GM12878 (cell line): ENCODE results near the gene TYK2. TPM values are rescaled to one million over a fixed set of nuclear protein-coding genes. Genes with fewer than 3 reads are reported as not detected.

ENCODE experiments used
- BACH1 ChIP-seq: fragments of 450-650 bp; IDR thresholded peaks from 2 replicates; pipeline ENCODE4 v1.6.1; 2017; ENCODE audit warnings: mild to moderate bottlenecking, borderline replicate concordance
- CREM ChIP-seq: IDR thresholded peaks from 2 replicates; pipeline ENCODE4 v1.6.1; 2014; ENCODE audit warnings: antibody characterized with exemption, low read depth
- GABPA ChIP-seq: IDR thresholded peaks from 2 replicates; pipeline ENCODE4 v1.6.1; 2014; ENCODE audit warnings: antibody characterized with exemption, low read depth, mild to moderate bottlenecking, inconsistent platforms
- IKZF1 ChIP-seq: fragments of 450-650 bp; conservative IDR thresholded peaks from 2 replicates; pipeline ENCODE4 v1.6.1; 2017; ENCODE audit warnings: antibody characterized with exemption, mild to moderate bottlenecking
- KAT2A ChIP-seq: conservative IDR thresholded peaks from 2 replicates; pipeline ENCODE4 v1.6.1; 2011; ENCODE audit warnings: low read depth, low read length; ENCODE audit not compliant: control insufficient read depth
- NFXL1 ChIP-seq: fragments of 450-650 bp; IDR thresholded peaks from 2 replicates; pipeline ENCODE4 v1.6.1; 2017; ENCODE audit warnings: antibody characterized with exemption, mild to moderate bottlenecking, borderline replicate concordance
- NFYB ChIP-seq: IDR thresholded peaks from 2 replicates; pipeline ENCODE4 v1.6.1; 2011; ENCODE audit warnings: low read depth, mild to moderate bottlenecking, low read length, improper control_type of control experiment, moderate library complexity; ENCODE audit not compliant: insufficient read depth
- RAD51 ChIP-seq: fragments of 450-650 bp; IDR thresholded peaks from 2 replicates; pipeline ENCODE4 v1.6.1; 2016; ENCODE audit warnings: moderate library complexity, mild to moderate bottlenecking, inconsistent platforms
- REST ChIP-seq: IDR thresholded peaks from 2 replicates; pipeline ENCODE4 v1.6.1; 2012; ENCODE audit warnings: mild to moderate bottlenecking, low read depth, low read length
- RFX5 ChIP-seq: IDR thresholded peaks from 2 replicates; pipeline ENCODE4 v1.6.1; 2011; ENCODE audit warnings: low read depth, low read length, improper control_type of control experiment
- SREBF1 ChIP-seq: IDR thresholded peaks from 2 replicates; pipeline ENCODE4 v1.6.1; 2012; ENCODE audit warnings: mild to moderate bottlenecking, low read length
- SUZ12 ChIP-seq: fragments of 200-600 bp; sonication (generic); IDR thresholded peaks from one replicate; pipeline ENCODE4 v1.6.1; 2018; ENCODE audit warnings: antibody characterized with exemption, mild to moderate bottlenecking; ENCODE audit not compliant: unreplicated experiment
- TCF3 ChIP-seq: IDR thresholded peaks from 2 replicates; pipeline ENCODE4 v1.6.1; 2012; ENCODE audit warnings: low read depth, mild to moderate bottlenecking, low read length, borderline replicate concordance; ENCODE audit not compliant: insufficient read depth
- ZNF207 ChIP-seq: fragments of 450-650 bp; IDR thresholded peaks from 2 replicates; pipeline ENCODE4 v1.6.1; 2014; ENCODE audit warnings: antibody characterized with exemption, mild to moderate bottlenecking, borderline replicate concordance
- polyA plus RNA-seq, 11 experiments: library from polyadenylated mRNA; depleted of rRNA in 4 of 11; unstranded in 6 of 11; stranded (reverse) in 5 of 11; fragments of >200 nt; fragmentation: Nextera tagmentation in 4 of 11; fragmentation: Illumina TruSeq in 1 of 11; extraction: Ambion mirVana in 4 of 11; extraction: Trizol in 1 of 11; gene quantifications; 1 replicate in 1 of 11; 2 replicates in 10 of 11; pipeline versions ENCODE4 v1.2.1 to v1.2.3, GENCODE V29; 2011 to 2016; ENCODE audit warnings: inconsistent platforms in 2 of 11, missing spikeins in 2 of 11, low read depth in 1 of 11
- total RNA-seq, 4 experiments: library from RNA; depleted of rRNA in 3 of 4; stranded (reverse); fragments of >200 nt in 3 of 4; fragmentation: Illumina TruSeq in 1 of 4; extraction: Trizol in 1 of 4; gene quantifications; 2 replicates each; pipeline versions ENCODE4 v1.2.1 to v1.2.3, GENCODE V29; 2013 to 2021
- TF ChIP-seq, protein P1 (sequence below): IDR thresholded peaks from 2 replicates; pipeline ENCODE4 v1.6.1; 2011; ENCODE audit warnings: low read depth, low read length, improper control_type of control experiment, borderline replicate concordance
- TF ChIP-seq, protein P2 (sequence below): fragments of 450-650 bp; formaldehyde crosslinking; IDR thresholded peaks from 2 replicates; pipeline ENCODE4 v1.5.0; 2022; ENCODE audit warnings: mild to moderate bottlenecking, missing genetic modification characterization
- TF ChIP-seq, protein P3 (sequence below): fragments of 450-650 bp; IDR thresholded peaks from 2 replicates; pipeline ENCODE4 v1.6.1; 2016; ENCODE audit warnings: mild to moderate bottlenecking, moderate library complexity, borderline replicate concordance

TYK2 gene
- total and polyA plus RNA-seq, 10 of the 15 experiments (the other 5 are each of a cell fraction or from before 2014, with no cell fraction given): 36.4 to 364 (median 179) TPM

DNA sequence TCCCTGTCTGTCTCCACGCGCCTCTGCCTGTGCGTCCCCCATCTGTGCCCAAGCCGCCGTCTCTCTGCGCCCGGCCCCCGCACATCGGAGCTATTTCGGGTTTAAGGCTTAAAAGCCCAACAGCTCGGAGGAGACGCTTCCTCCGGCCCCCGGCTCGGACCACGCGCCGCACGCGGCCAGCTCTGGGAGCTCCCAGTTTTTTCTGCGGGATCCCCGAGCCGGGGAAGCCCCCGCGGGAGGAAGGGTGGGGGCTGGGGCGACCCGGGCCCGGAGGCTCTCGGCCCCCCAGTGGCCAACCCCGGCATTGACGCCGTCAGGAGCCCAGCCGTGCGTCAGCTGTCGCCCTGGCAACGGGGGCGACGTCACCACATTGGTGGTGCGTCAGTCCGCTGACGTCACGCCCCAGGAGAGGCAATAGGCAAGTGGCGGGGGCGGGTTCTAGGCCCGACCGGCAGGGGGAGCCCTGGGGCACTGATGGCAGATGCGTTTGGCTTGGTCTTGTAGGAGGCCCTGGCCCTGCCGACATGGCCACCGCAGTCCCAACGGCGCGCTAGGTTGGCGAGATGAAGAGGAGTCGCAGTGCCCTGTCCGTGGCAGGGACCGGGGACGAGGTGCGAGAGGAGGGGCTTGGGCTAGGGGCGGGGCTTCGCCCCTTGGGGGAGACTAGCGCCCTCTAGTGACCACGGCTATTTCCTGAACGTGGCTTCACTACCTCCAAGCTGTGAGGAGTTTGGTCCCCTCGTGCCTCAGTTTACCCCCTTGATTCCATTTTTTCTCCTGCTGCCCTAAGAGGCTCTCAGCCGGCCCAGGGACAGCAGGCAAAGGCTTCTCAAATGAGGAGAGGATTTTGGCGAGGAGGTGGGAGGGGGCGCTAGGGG, 36.2 kb upstream of the TYK2 start (continued):
- TF ChIP-seq REST: no peak
- TF ChIP-seq, protein P1, sequence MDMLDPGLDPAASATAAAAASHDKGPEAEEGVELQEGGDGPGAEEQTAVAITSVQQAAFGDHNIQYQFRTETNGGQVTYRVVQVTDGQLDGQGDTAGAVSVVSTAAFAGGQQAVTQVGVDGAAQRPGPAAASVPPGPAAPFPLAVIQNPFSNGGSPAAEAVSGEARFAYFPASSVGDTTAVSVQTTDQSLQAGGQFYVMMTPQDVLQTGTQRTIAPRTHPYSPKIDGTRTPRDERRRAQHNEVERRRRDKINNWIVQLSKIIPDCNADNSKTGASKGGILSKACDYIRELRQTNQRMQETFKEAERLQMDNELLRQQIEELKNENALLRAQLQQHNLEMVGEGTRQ: no peak
- peak; percentile 99; the same call in 1 of the 2 replicates for TF ChIP-seq ZNF207
- TF ChIP-seq SREBF1: no peak
- TF ChIP-seq SUZ12: no peak
- peak; percentile 100 for TF ChIP-seq CREM
- TF ChIP-seq, protein P2, sequence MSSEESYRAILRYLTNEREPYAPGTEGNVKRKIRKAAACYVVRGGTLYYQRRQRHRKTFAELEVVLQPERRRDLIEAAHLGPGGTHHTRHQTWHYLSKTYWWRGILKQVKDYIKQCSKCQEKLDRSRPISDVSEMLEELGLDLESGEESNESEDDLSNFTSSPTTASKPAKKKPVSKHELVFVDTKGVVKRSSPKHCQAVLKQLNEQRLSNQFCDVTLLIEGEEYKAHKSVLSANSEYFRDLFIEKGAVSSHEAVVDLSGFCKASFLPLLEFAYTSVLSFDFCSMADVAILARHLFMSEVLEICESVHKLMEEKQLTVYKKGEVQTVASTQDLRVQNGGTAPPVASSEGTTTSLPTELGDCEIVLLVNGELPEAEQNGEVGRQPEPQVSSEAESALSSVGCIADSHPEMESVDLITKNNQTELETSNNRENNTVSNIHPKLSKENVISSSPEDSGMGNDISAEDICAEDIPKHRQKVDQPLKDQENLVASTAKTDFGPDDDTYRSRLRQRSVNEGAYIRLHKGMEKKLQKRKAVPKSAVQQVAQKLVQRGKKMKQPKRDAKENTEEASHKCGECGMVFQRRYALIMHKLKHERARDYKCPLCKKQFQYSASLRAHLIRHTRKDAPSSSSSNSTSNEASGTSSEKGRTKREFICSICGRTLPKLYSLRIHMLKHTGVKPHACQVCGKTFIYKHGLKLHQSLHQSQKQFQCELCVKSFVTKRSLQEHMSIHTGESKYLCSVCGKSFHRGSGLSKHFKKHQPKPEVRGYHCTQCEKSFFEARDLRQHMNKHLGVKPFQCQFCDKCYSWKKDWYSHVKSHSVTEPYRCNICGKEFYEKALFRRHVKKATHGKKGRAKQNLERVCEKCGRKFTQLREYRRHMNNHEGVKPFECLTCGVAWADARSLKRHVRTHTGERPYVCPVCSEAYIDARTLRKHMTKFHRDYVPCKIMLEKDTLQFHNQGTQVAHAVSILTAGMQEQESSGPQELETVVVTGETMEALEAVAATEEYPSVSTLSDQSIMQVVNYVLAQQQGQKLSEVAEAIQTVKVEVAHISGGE: no peak
- TF ChIP-seq BACH1: peak; percentile 93
- TF ChIP-seq NFXL1: no peak
- TF ChIP-seq, protein P3, sequence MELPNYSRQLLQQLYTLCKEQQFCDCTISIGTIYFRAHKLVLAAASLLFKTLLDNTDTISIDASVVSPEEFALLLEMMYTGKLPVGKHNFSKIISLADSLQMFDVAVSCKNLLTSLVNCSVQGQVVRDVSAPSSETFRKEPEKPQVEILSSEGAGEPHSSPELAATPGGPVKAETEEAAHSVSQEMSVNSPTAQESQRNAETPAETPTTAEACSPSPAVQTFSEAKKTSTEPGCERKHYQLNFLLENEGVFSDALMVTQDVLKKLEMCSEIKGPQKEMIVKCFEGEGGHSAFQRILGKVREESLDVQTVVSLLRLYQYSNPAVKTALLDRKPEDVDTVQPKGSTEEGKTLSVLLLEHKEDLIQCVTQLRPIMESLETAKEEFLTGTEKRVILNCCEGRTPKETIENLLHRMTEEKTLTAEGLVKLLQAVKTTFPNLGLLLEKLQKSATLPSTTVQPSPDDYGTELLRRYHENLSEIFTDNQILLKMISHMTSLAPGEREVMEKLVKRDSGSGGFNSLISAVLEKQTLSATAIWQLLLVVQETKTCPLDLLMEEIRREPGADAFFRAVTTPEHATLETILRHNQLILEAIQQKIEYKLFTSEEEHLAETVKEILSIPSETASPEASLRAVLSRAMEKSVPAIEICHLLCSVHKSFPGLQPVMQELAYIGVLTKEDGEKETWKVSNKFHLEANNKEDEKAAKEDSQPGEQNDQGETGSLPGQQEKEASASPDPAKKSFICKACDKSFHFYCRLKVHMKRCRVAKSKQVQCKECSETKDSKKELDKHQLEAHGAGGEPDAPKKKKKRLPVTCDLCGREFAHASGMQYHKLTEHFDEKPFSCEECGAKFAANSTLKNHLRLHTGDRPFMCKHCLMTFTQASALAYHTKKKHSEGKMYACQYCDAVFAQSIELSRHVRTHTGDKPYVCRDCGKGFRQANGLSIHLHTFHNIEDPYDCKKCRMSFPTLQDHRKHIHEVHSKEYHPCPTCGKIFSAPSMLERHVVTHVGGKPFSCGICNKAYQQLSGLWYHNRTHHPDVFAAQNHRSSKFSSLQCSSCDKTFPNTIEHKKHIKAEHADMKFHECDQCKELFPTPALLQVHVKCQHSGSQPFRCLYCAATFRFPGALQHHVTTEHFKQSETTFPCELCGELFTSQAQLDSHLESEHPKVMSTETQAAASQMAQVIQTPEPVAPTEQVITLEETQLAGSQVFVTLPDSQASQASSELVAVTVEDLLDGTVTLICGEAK: no peak
- no peak for TF ChIP-seq GABPA
- TF ChIP-seq KAT2A: no peak
- TF ChIP-seq IKZF1: peak; percentile 96
- peak; percentile 68; the same call in 1 of the 2 replicates for TF ChIP-seq TCF3
- TF ChIP-seq NFYB: no peak
- peak; percentile 88 for TF ChIP-seq RFX5
- no peak for TF ChIP-seq RAD51
